Measurements from ENCODE around the gene TBC1D23.
"Not testable (repeated sequence)": the region's sequence is repeated elsewhere in the genome, so short reads cannot be mapped to it uniquely, and the experiment has no call there.

Gene TBC1D23

GRCh38 chr3:100257586-100257985 lies 3.2 kb upstream of the TBC1D23 start:
- DNase-seq = no peak

- no peak for DNase-seq
Measured at GRCh38 chr3:100260081-100260684, 609 bp upstream of the TBC1D23 start.

GRCh38 chr3:100261485-100261903 lies 702 bp downstream of the TBC1D23 start:
- DNase-seq = no peak

GRCh38 chr3:100262925-100263324 lies 2.1 kb downstream of the TBC1D23 start:
- not testable (repeated sequence) for DNase-seq

GRCh38 chr3:100263583-100263982 lies 2.8 kb downstream of the TBC1D23 start:
- DNase-seq = no peak

- DNase-seq = no peak
Measured at GRCh38 chr3:100264242-100264641, 3.5 kb downstream of the TBC1D23 start.

- DNase-seq = no peak
Measured at GRCh38 chr3:100265016-100265415, 4.2 kb downstream of the TBC1D23 start.

- no peak for DNase-seq
Measured at GRCh38 chr3:100266531-100266930, 5.7 kb downstream of the TBC1D23 start.

GRCh38 chr3:100268156-100268555 lies 7.4 kb downstream of the TBC1D23 start:
- no peak for DNase-seq

GRCh38 chr3:100269001-100269400 lies 8.2 kb downstream of the TBC1D23 start:
- DNase-seq = no peak

- DNase-seq = peak; percentile 25
Measured at GRCh38 chr3:100269410-100270214, 8.8 kb downstream of the TBC1D23 start.

GRCh38 chr3:100270215-100270583 lies 9.4 kb downstream of the TBC1D23 start:
- DNase-seq = no peak

GRCh38 chr3:100271522-100271921 lies 10.7 kb downstream of the TBC1D23 start:
- DNase-seq = no peak

- DNase-seq = not testable (repeated sequence)
Measured at GRCh38 chr3:100272797-100273611, 12.2 kb downstream of the TBC1D23 start.

- DNase-seq = no peak
Measured at GRCh38 chr3:100274361-100274760, 13.6 kb downstream of the TBC1D23 start.

GRCh38 chr3:100277255-100277800 lies 16.5 kb downstream of the TBC1D23 start:
- no peak for DNase-seq

GRCh38 chr3:100278910-100279309 lies 18.1 kb downstream of the TBC1D23 start:
- DNase-seq = no peak

GRCh38 chr3:100288288-100288894 lies 27.6 kb downstream of the TBC1D23 start:
- no peak for DNase-seq

GRCh38 chr3:100289339-100289738 lies 28.5 kb downstream of the TBC1D23 start:
- no peak for DNase-seq

GRCh38 chr3:100295089-100295488 lies 34.3 kb downstream of the TBC1D23 start:
- no peak for DNase-seq

GRCh38 chr3:100297784-100298183 lies 37.0 kb downstream of the TBC1D23 start:
- DNase-seq = no peak

- DNase-seq = no peak
Measured at GRCh38 chr3:100299016-100299415, 38.2 kb downstream of the TBC1D23 start.

GRCh38 chr3:100306695-100307094 lies 45.9 kb downstream of the TBC1D23 start:
- DNase-seq = no peak

Data from NK-92 treated with Interleukin-12 subunit alpha and Interleukin-12 subunit beta, amount 100 ng/mL, for 24 hours (cell line).